SK-N-SH (cell line): ENCODE results near the gene PRKG1. TPM values are rescaled to one million over a fixed set of nuclear protein-coding genes. Genes with fewer than 3 reads are reported as not detected.

ENCODE experiments used
- CTCF ChIA-PET: fragments of 300-600, 350-600 bp; formaldehyde crosslinking; extraction: SDS; loops from one replicate; lab custom pipeline; 2021; lab: Yijun Ruan, JAX
- POLR2A ChIA-PET: fragments of 350-600 bp; sonication (Branson Sonifier 250); formaldehyde crosslinking; extraction: SDS; loops from one replicate; lab custom pipeline; 2020; ENCODE audit warnings: antibody characterized with exemption, inconsistent platforms; lab: Yijun Ruan, JAX
- DNase-seq: peaks from one replicate; pipeline ENCODE4 v3.0.0; 2012
- H2AFZ ChIP-seq: fragments of 200-600 bp; sonication (generic); 2 replicates; pipeline ENCODE4 v1.8.1; 2016; ENCODE audit warnings: antibody characterized with exemption, mild to moderate bottlenecking, low read depth
- H3F3A ChIP-seq: fragments of 200-600 bp; sonication (generic); replicated peaks from 2 replicates; pipeline ENCODE3; 2016; ENCODE audit warnings: antibody characterized with exemption, mild to moderate bottlenecking; ENCODE audit not compliant: insufficient read depth
- H3K27ac ChIP-seq, 2 experiments: fragments of 200-500 bp in 1 of 2; fragments of 200-600 bp in 1 of 2; sonication (Bioruptor generic) in 1 of 2; sonication (generic), shearing (Covaris generic) in 1 of 2; 2 replicates each; pipeline versions ENCODE4 v1.5.1 to v1.6.1; 2014 to 2016; ENCODE audit warnings: low read depth in 2 of 2, inconsistent platforms in 1 of 2, low read length in 1 of 2, mild to moderate bottlenecking in 1 of 2, mixed read lengths in 1 of 2
- H3K27me3 ChIP-seq: fragments of 200-600 bp; sonication (generic), shearing (Covaris generic); 2 replicates; pipeline ENCODE4 v1.6.1; 2016; ENCODE audit warnings: mixed run types; ENCODE audit not compliant: insufficient read depth
- H3K36me3 ChIP-seq, 2 experiments: fragments of 200-500 bp in 1 of 2; fragments of 200-600 bp in 1 of 2; sonication (Bioruptor generic) in 1 of 2; sonication (generic) in 1 of 2; replicated peaks in 1 of 2; 2 replicates each; pipeline versions ENCODE3 to v1.5.1; 2014 to 2016; ENCODE audit warnings: low read length in 1 of 2, mild to moderate bottlenecking in 1 of 2; ENCODE audit not compliant: insufficient read depth in 2 of 2, control insufficient read depth in 1 of 2
- H3K4me1 ChIP-seq, 2 experiments: fragments of 200-500 bp in 1 of 2; fragments of 200-600 bp in 1 of 2; sonication (Bioruptor generic) in 1 of 2; sonication (generic), shearing (Covaris generic) in 1 of 2; 2 replicates each; pipeline versions ENCODE4 v1.5.1 to v1.6.1; 2014 to 2016; ENCODE audit warnings: low read depth in 1 of 2, low read length in 1 of 2, mixed run types in 1 of 2; ENCODE audit not compliant: insufficient read depth in 2 of 2, control insufficient read depth in 1 of 2
- H3K4me2 ChIP-seq: fragments of 200-600 bp; sonication (generic), shearing (Covaris generic); 2 replicates; pipeline ENCODE4 v1.6.1; 2017; ENCODE audit warnings: mixed run types
- H3K4me3 ChIP-seq, 2 experiments: fragments of 200-500 bp in 1 of 2; fragments of 200-600 bp in 1 of 2; sonication (Bioruptor generic) in 1 of 2; sonication (generic), shearing (Covaris generic) in 1 of 2; 2 replicates each; pipeline versions ENCODE4 v1.5.1 to v1.8.1; 2014 to 2016; ENCODE audit warnings: low read depth in 2 of 2, inconsistent platforms in 1 of 2, low read length in 1 of 2, mild to moderate bottlenecking in 1 of 2, mixed read lengths in 1 of 2, moderate library complexity in 1 of 2
- H3K79me2 ChIP-seq: fragments of 200-600 bp; sonication (generic); 2 replicates; pipeline ENCODE4 v1.8.1; 2017; ENCODE audit warnings: mild to moderate bottlenecking; ENCODE audit not compliant: insufficient read depth
- H3K9ac ChIP-seq: fragments of 200-600 bp; sonication (generic); 2 replicates; pipeline ENCODE4 v1.6.1; 2017; ENCODE audit warnings: mixed run types
- H3K9me2 ChIP-seq: fragments of 200-600 bp; sonication (generic); 2 replicates; pipeline ENCODE4 v1.6.1; 2017; ENCODE audit warnings: mixed run types
- H3K9me3 ChIP-seq: fragments of 200-600 bp; sonication (generic); 2 replicates; pipeline ENCODE4 v1.6.1; 2017; ENCODE audit warnings: mixed run types, mild to moderate bottlenecking, moderate library complexity
- H4K20me1 ChIP-seq: fragments of 200-600 bp; sonication (generic); 2 replicates; pipeline ENCODE4 v1.6.1; 2017; ENCODE audit warnings: mild to moderate bottlenecking, mixed run types; ENCODE audit not compliant: insufficient read depth
- CHD2 ChIP-seq: fragments of 150-350 bp; IDR thresholded peaks from 2 replicates; pipeline ENCODE4 v1.6.1; 2018; ENCODE audit warnings: low read length; ENCODE audit not compliant: partially characterized antibody
- CTCF ChIP-seq: fragments of 200-600 bp; sonication (generic); IDR thresholded peaks from 2 replicates; pipeline ENCODE4 v1.6.1; 2017; ENCODE audit warnings: antibody characterized with exemption, mild to moderate bottlenecking, moderate library complexity
- EZH2phosphoT487 ChIP-seq: fragments of 200-600 bp; sonication (generic); IDR thresholded peaks from 2 replicates; pipeline ENCODE4 v1.6.1; 2017; ENCODE audit warnings: low read depth, mixed run types, mild to moderate bottlenecking, antibody characterized with exemption, moderate library complexity, borderline replicate concordance
- MEF2A ChIP-seq: IDR thresholded peaks from 2 replicates; pipeline ENCODE4 v1.4.0; 2012; ENCODE audit warnings: low read depth, borderline replicate concordance
- MXI1 ChIP-seq: IDR thresholded peaks from 2 replicates; pipeline ENCODE4 v1.6.1; 2012; ENCODE audit warnings: mild to moderate bottlenecking, low read depth, low read length, improper control_type of control experiment
- NFIC ChIP-seq: IDR thresholded peaks from 2 replicates; pipeline ENCODE4 v1.4.0; 2012; ENCODE audit warnings: borderline replicate concordance
- POLR2AphosphoS5 ChIP-seq: IDR thresholded peaks from 2 replicates; pipeline ENCODE4 v1.6.1; 2012; ENCODE audit warnings: low read depth, low read length
- TEAD4 ChIP-seq: IDR thresholded peaks from 2 replicates; pipeline ENCODE4 v1.4.0; 2012; ENCODE audit warnings: mild to moderate bottlenecking, borderline replicate concordance; ENCODE audit not compliant: insufficient read depth
- WGBS: methylation state at CpG from one replicate; pipeline ENCODE4 v1.1.6; 2017; ENCODE audit warnings: low lambda C conversion rate; 5-methylcytosine and 5-hydroxymethylcytosine counted together
- polyA plus RNA-seq, 3 experiments: library from polyadenylated mRNA; depleted of rRNA; stranded (reverse); fragments of >200 nt; gene quantifications; 2 replicates each; pipeline ENCODE4 v1.2.3, GENCODE V29; 2012
- TF ChIP-seq, protein P1 (sequence below): IDR thresholded peaks from 2 replicates; pipeline ENCODE4 v1.6.1; 2012; ENCODE audit warnings: mild to moderate bottlenecking, low read depth, low read length, moderate library complexity
- TF ChIP-seq, protein P2 (sequence below): IDR thresholded peaks from 2 replicates; pipeline ENCODE4 v1.4.0; 2012; ENCODE audit warnings: low read depth, borderline replicate concordance
- TF ChIP-seq, protein P3 (sequence below): IDR thresholded peaks from 2 replicates; pipeline ENCODE4 v1.4.0; 2012; ENCODE audit warnings: low read depth

PRKG1 gene
- polyA plus RNA-seq, 1 of the 3 experiments (the other 2 are of a cell fraction): 4.1 TPM

DNA sequence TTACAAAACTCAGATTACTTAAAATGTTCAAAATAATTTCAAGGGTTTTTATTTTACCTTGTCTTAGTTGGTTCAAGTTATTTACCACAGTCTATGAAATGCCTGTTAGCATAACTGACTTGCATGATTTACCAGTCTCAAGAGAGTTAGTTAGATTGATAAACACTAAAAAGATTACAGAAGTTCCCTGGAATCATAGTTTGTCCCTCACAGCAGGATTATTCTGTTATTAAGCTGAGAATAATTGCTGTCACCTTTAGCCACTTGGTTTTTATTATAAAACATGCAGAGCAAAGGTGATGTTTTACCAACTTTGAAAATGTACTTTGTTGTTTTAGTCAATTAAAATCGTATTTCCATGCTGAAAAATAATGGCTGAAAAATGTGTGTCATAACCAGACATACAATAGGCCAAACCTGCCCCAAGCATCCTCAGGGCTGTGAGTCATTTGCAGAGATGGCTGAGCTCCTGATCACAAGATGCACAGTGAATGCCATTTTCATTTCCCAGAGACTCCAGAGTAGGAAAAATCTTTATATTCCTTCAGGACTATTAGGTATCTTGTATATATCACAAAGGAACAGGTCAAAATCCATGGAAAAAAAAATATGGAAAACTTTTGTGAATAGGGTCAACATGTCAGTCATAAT, 1152.0 kb downstream of the PRKG1 start (continued):
- TF ChIP-seq CTCF (no peak), CHD2 (no peak), EZH2phosphoT487 (no peak), POLR2AphosphoS5 (no peak), MXI1 (no peak), NFIC (no peak), TEAD4 (no peak)
- TF ChIP-seq, protein P1, sequence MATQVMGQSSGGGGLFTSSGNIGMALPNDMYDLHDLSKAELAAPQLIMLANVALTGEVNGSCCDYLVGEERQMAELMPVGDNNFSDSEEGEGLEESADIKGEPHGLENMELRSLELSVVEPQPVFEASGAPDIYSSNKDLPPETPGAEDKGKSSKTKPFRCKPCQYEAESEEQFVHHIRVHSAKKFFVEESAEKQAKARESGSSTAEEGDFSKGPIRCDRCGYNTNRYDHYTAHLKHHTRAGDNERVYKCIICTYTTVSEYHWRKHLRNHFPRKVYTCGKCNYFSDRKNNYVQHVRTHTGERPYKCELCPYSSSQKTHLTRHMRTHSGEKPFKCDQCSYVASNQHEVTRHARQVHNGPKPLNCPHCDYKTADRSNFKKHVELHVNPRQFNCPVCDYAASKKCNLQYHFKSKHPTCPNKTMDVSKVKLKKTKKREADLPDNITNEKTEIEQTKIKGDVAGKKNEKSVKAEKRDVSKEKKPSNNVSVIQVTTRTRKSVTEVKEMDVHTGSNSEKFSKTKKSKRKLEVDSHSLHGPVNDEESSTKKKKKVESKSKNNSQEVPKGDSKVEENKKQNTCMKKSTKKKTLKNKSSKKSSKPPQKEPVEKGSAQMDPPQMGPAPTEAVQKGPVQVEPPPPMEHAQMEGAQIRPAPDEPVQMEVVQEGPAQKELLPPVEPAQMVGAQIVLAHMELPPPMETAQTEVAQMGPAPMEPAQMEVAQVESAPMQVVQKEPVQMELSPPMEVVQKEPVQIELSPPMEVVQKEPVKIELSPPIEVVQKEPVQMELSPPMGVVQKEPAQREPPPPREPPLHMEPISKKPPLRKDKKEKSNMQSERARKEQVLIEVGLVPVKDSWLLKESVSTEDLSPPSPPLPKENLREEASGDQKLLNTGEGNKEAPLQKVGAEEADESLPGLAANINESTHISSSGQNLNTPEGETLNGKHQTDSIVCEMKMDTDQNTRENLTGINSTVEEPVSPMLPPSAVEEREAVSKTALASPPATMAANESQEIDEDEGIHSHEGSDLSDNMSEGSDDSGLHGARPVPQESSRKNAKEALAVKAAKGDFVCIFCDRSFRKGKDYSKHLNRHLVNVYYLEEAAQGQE: no peak

DNA sequence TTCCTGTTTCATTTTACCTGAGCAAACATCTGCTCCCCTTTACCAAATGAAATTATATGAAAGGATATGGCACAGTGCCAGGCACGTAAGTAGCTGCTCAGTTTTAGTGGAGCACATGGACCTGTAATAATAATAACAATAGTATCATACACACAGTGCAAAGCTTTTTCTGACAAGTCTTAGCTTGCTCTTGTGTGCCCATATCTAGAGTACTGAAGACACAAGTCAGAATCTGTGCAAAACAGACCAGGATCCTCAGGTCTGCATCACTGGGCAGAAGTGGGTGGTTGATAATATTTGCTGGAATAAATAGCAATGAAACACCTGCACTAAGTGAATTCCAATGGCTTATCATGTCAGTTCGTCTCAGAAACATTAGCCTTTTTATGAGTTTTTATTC, 1154.3 kb downstream of the PRKG1 start:
- H3K9ac ChIP-seq: no peak overlapping the region
- no peak overlapping the region for H3K4me3 ChIP-seq
- no peaks in the 10 kb centered on the region for H3K36me3 ChIP-seq
- no peaks in the 10 kb centered on the region for H4K20me1 ChIP-seq
- H3K27me3 ChIP-seq: no peaks in the 10 kb centered on the region
- TF ChIP-seq, protein P2, sequence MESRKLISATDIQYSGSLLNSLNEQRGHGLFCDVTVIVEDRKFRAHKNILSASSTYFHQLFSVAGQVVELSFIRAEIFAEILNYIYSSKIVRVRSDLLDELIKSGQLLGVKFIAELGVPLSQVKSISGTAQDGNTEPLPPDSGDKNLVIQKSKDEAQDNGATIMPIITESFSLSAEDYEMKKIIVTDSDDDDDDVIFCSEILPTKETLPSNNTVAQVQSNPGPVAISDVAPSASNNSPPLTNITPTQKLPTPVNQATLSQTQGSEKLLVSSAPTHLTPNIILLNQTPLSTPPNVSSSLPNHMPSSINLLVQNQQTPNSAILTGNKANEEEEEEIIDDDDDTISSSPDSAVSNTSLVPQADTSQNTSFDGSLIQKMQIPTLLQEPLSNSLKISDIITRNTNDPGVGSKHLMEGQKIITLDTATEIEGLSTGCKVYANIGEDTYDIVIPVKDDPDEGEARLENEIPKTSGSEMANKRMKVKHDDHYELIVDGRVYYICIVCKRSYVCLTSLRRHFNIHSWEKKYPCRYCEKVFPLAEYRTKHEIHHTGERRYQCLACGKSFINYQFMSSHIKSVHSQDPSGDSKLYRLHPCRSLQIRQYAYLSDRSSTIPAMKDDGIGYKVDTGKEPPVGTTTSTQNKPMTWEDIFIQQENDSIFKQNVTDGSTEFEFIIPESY: no peak
- no peak for TF ChIP-seq MEF2A
- TF ChIP-seq, protein P3, sequence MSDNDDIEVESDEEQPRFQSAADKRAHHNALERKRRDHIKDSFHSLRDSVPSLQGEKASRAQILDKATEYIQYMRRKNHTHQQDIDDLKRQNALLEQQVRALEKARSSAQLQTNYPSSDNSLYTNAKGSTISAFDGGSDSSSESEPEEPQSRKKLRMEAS: no peak
- CTCF ChIA-PET: interaction anchor here (1.1 to 1.4 kb wide), 2 partner anchors 12 to 268 kb away, joined by 3 read pairs; no protein-coding TSS in a partner anchor
- H3K4me2 ChIP-seq: no peak overlapping the region
- POLR2A ChIA-PET: no interaction called here
- H3K4me1 ChIP-seq: peaks cover 0 to 3% of the 10 kb centered on the region in 2 experiments; a peak in 2 of 4 replicates
- H3K79me2 ChIP-seq: no peaks in the 10 kb centered on the region
- no peak overlapping the region for H2AFZ ChIP-seq
- 79% methylated on average over 2 of the region's 2 CpGs for WGBS
- no peaks in the 10 kb centered on the region for H3K9me3 ChIP-seq
- no peak overlapping the region for H3K27ac ChIP-seq
- H3F3A ChIP-seq: no peaks in the 10 kb centered on the region
- DNase-seq: no peak
- no peaks in the 10 kb centered on the region for H3K9me2 ChIP-seq
